CD14-positive monocyte (primary cell): ENCODE measurements around the gene ZNF407. TPM values are rescaled to one million over a fixed set of nuclear protein-coding genes. Genes with fewer than 3 reads are reported as not detected.

Experiments
- DNase-seq, 3 donors: peaks; one replicate each; pipeline ENCODE4 v3.0.0-alpha.2; 2011 to 2022
- H2AFZ ChIP-seq: 2 replicates; pipeline ENCODE4 v1.6.0; 2012; ENCODE audit warnings: mild to moderate bottlenecking, low read depth, low read length, inconsistent platforms; ENCODE audit not compliant: insufficient read depth, poor library complexity, severe bottlenecking
- H3K27ac ChIP-seq, 2 donors: 1 replicate in 1 of 2; 2 replicates in 1 of 2; pipeline ENCODE4 v1.5.1; 2012 to 2013; ENCODE audit warnings: low read length in 2 of 2, control low read depth in 1 of 2, inconsistent platforms in 1 of 2, low read depth in 1 of 2, mild to moderate bottlenecking in 1 of 2
- H3K27me3 ChIP-seq, 2 donors: one replicate each; pipeline versions ENCODE4 v1.6.0 to v1.6.1; 2011 to 2013; ENCODE audit warnings: low read length in 2 of 2; ENCODE audit not compliant: control insufficient read depth in 2 of 2, insufficient read depth in 2 of 2
- H3K36me3 ChIP-seq, 2 donors: replicated peaks in 1 of 2; 1 replicate in 1 of 2; 2 replicates in 1 of 2; pipeline versions ENCODE4 v1.5.1 to v1.6.1; 2012 to 2013; ENCODE audit warnings: low read length in 2 of 2, control low read depth in 1 of 2, inconsistent platforms in 1 of 2, mild to moderate bottlenecking in 1 of 2; ENCODE audit not compliant: insufficient read depth in 2 of 2, control insufficient read depth in 1 of 2
- H3K4me1 ChIP-seq, 2 donors: 1 replicate in 1 of 2; 2 replicates in 1 of 2; pipeline versions ENCODE4 v1.5.1 to v1.6.1; 2012 to 2013; ENCODE audit warnings: low read length in 2 of 2, control low read depth in 1 of 2, inconsistent platforms in 1 of 2, mild to moderate bottlenecking in 1 of 2, moderate library complexity in 1 of 2; ENCODE audit not compliant: insufficient read depth in 2 of 2, control insufficient read depth in 1 of 2
- H3K4me2 ChIP-seq: replicated peaks from 2 replicates; pipeline ENCODE3; 2012; ENCODE audit warnings: low read length, moderate library complexity, mild to moderate bottlenecking; ENCODE audit not compliant: poor library complexity, severe bottlenecking; ENCODE audit errors: extremely low read depth
- H3K4me3 ChIP-seq, 3 experiments: fragments of 200-600 bp in 1 of 3; sonication (generic) in 1 of 3; replicated peaks in 1 of 3; 1 replicate in 2 of 3; 2 replicates in 1 of 3; pipeline ENCODE4 v1.5.1; 2011 to 2013; ENCODE audit warnings: low read length in 3 of 3, mild to moderate bottlenecking in 3 of 3, control low read depth in 2 of 3, low read depth in 2 of 3, inconsistent platforms in 1 of 3, moderate library complexity in 1 of 3
- H3K79me2 ChIP-seq: 2 replicates; pipeline ENCODE4 v1.6.0; 2012; ENCODE audit warnings: mild to moderate bottlenecking, control low read depth, inconsistent platforms, low read length, moderate library complexity; ENCODE audit not compliant: insufficient read depth
- H3K9ac ChIP-seq: 2 replicates; pipeline ENCODE4 v1.6.0; 2017; ENCODE audit warnings: low read length, mild to moderate bottlenecking; ENCODE audit not compliant: insufficient read depth, poor library complexity, severe bottlenecking
- H3K9me3 ChIP-seq, 2 donors: replicated peaks in 1 of 2; 1 replicate in 1 of 2; 2 replicates in 1 of 2; pipeline versions ENCODE4 v1.5.1 to v1.6.1; 2012 to 2013; ENCODE audit warnings: low read length in 2 of 2, control low read depth in 1 of 2; ENCODE audit not compliant: control insufficient read depth in 1 of 2, insufficient read depth in 1 of 2
- H4K20me1 ChIP-seq: 2 replicates; pipeline ENCODE4 v1.6.0; 2012; ENCODE audit warnings: mild to moderate bottlenecking, low read length, control low read depth, moderate library complexity; ENCODE audit not compliant: insufficient read depth
- H3K27ac Mint-ChIP-seq, 7 donors: one replicate each; pipeline ENCODE4 v1.8.0; 2020; ENCODE audit warnings: mild to moderate bottlenecking in 7 of 7, mixed read lengths in 7 of 7, moderate library complexity in 6 of 7, inconsistent platforms in 2 of 7
- H3K27me3 Mint-ChIP-seq, 3 donors: one replicate each; pipeline ENCODE4 v1.8.0; 2021 to 2022; ENCODE audit warnings: low read depth in 3 of 3, mild to moderate bottlenecking in 3 of 3, mixed read lengths in 3 of 3, moderate library complexity in 3 of 3, inconsistent platforms in 1 of 3
- H3K36me3 Mint-ChIP-seq, 2 donors: one replicate each; pipeline ENCODE4 v1.8.0; 2020; ENCODE audit warnings: mixed read lengths in 2 of 2, inconsistent platforms in 1 of 2, mild to moderate bottlenecking in 1 of 2
- H3K4me1 Mint-ChIP-seq: one replicate; pipeline ENCODE4 v1.8.0; 2020; ENCODE audit warnings: mild to moderate bottlenecking, mixed read lengths
- H3K4me3 Mint-ChIP-seq, 2 donors: one replicate each; pipeline ENCODE4 v1.8.0; 2020; ENCODE audit warnings: mild to moderate bottlenecking in 2 of 2, mixed read lengths in 2 of 2, moderate library complexity in 1 of 2
- H3K9me3 Mint-ChIP-seq, 7 donors: one replicate each; pipeline ENCODE4 v1.8.0; 2020 to 2022; ENCODE audit warnings: mixed read lengths in 7 of 7, mild to moderate bottlenecking in 6 of 7, moderate library complexity in 6 of 7, inconsistent platforms in 2 of 7
- WGBS: methylation state at CpG from one replicate; pipeline ENCODE4 v1.1.5; 2013; ENCODE audit warnings: missing lambda C conversion rate; ENCODE audit not compliant: insufficient coverage; 5-methylcytosine and 5-hydroxymethylcytosine counted together
- intact Hi-C, 2 donors: fragments of 100-400 bp; cut with micrococcal nuclease; formaldehyde crosslinking; loops; one replicate each; pipeline versions ENCODE4 v1.15.0 to v1.15.1; 2023
- polyA plus RNA-seq, 3 donors: library from polyadenylated mRNA; depleted of rRNA in 1 of 3; unstranded in 2 of 3; stranded (reverse) in 1 of 3; fragments of 300-500 nt in 2 of 3; fragments of >200 nt in 1 of 3; fragmentation: Illumina TruSeq in 2 of 3; gene quantifications; 1 replicate in 2 of 3; 2 replicates in 1 of 3; pipeline ENCODE4 v1.2.3, GENCODE V29; 2012 to 2021
- TF ChIP-seq, protein P1 (sequence below): fragments of 200-600 bp; IDR thresholded peaks from one replicate; pipeline ENCODE4 v1.8.0; 2022; ENCODE audit warnings: antibody characterized with exemption, mild to moderate bottlenecking

The ZNF407 gene
- polyA plus RNA-seq, 3 donors, result 1.3 to 3.6 (median 1.6) TPM

GRCh38 chr18:75029481-75029880 is 431.8 kb downstream of the ZNF407 start:
- H3K4me1 ChIP-seq, result no peaks in the 10 kb centered on the region
- peaks cover 0 to 3% of the 10 kb centered on the region in 2 donors for H3K36me3 Mint-ChIP-seq
- H3K9me3 ChIP-seq, result no peaks in the 10 kb centered on the region
- no peaks in the 10 kb centered on the region for H3K36me3 ChIP-seq
- peaks cover 0 to 2% (median 0%) of the 10 kb centered on the region in 7 donors for H3K9me3 Mint-ChIP-seq
- H2AFZ ChIP-seq, result no peak overlapping the region
- H3K27ac ChIP-seq, result no peak overlapping the region
- TF ChIP-seq, protein P1, sequence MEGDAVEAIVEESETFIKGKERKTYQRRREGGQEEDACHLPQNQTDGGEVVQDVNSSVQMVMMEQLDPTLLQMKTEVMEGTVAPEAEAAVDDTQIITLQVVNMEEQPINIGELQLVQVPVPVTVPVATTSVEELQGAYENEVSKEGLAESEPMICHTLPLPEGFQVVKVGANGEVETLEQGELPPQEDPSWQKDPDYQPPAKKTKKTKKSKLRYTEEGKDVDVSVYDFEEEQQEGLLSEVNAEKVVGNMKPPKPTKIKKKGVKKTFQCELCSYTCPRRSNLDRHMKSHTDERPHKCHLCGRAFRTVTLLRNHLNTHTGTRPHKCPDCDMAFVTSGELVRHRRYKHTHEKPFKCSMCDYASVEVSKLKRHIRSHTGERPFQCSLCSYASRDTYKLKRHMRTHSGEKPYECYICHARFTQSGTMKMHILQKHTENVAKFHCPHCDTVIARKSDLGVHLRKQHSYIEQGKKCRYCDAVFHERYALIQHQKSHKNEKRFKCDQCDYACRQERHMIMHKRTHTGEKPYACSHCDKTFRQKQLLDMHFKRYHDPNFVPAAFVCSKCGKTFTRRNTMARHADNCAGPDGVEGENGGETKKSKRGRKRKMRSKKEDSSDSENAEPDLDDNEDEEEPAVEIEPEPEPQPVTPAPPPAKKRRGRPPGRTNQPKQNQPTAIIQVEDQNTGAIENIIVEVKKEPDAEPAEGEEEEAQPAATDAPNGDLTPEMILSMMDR, result no peak
- H3K4me1 Mint-ChIP-seq, result no peaks in the 10 kb centered on the region
- H3K27ac Mint-ChIP-seq, result no peak overlapping the region
- no peaks in the 10 kb centered on the region for H4K20me1 ChIP-seq
- no peaks in the 10 kb centered on the region for H3K27me3 Mint-ChIP-seq
- H3K9ac ChIP-seq, result no peak overlapping the region
- no peaks in the 10 kb centered on the region for H3K27me3 ChIP-seq
- no peak overlapping the region for H3K4me3 Mint-ChIP-seq
- no peak overlapping the region for H3K4me3 ChIP-seq
- 96% methylated on average over 14 of the region's 16 CpGs for WGBS
- intact Hi-C loops, result no loop called here
- no peak overlapping the region for H3K4me2 ChIP-seq
- no peak for DNase-seq
- no peaks in the 10 kb centered on the region for H3K79me2 ChIP-seq

- peaks cover 0 to 2% of the 10 kb centered on the region in 2 donors for H3K36me3 Mint-ChIP-seq
- no peak overlapping the region for H3K27ac Mint-ChIP-seq
- intact Hi-C loops, result no loop called here
Measured at GRCh38 chr18:75031717-75032317, 434.1 kb downstream of the ZNF407 start.

More at GRCh38 chr18:75031717-75032317, 434.1 kb downstream of the ZNF407 start:
- Histone ChIP-seq H4K20me1 (no peaks in the 10 kb centered on the region), H3K36me3 (no peaks in the 10 kb centered on the region), H3K9ac (no peak overlapping the region), H3K79me2 (no peaks in the 10 kb centered on the region), H3K27me3 (no peaks in the 10 kb centered on the region), H3K4me1 (no peaks in the 10 kb centered on the region), H3K27ac (no peak overlapping the region), H3K4me3 (no peak overlapping the region), H2AFZ (no peak overlapping the region), H3K4me2 (no peak overlapping the region), H3K9me3 (no peaks in the 10 kb centered on the region)
- no peaks in the 10 kb centered on the region for H3K4me1 Mint-ChIP-seq
- H3K4me3 Mint-ChIP-seq, result no peak overlapping the region
- no peak for DNase-seq
- WGBS, result 94% methylated on average over 9 of the region's 11 CpGs
- peaks cover 0 to 2% (median 0%) of the 10 kb centered on the region in 7 donors for H3K9me3 Mint-ChIP-seq
- TF ChIP-seq, protein P1, result no peak
- H3K27me3 Mint-ChIP-seq, result no peaks in the 10 kb centered on the region
